Astrocyte (in vitro differentiated cells and primary cell): ENCODE data around the gene JMJD8.

Source experiments
- CTCF ChIP-seq: IDR thresholded peaks from 2 replicates; pipeline ENCODE4 v1.5.1; 2011; ENCODE audit warnings: low read depth, mild to moderate bottlenecking, inconsistent platforms, low read length, moderate library complexity; ENCODE audit not compliant: insufficient read depth
- EZH2 ChIP-seq: IDR thresholded peaks from 2 replicates; pipeline ENCODE4 v1.6.1; 2012; ENCODE audit warnings: mild to moderate bottlenecking, low read length, inconsistent platforms; ENCODE audit not compliant: insufficient read depth

- TF ChIP-seq CTCF = no peak
- no peak for TF ChIP-seq EZH2
Observed at GRCh38 chr16:644556-644955, 39.6 kb downstream of the JMJD8 start.
